ENCODE results near the gene CRTC1. TPM values are rescaled to one million over a fixed set of nuclear protein-coding genes. Genes with fewer than 3 reads are reported as not detected.

CRTC1 gene
- total and polyA plus RNA-seq, 2 of the 13 experiments (the other 11 are each of a cell fraction or from before 2014, with no cell fraction given): 2.0 to 2.7 TPM

DNA sequence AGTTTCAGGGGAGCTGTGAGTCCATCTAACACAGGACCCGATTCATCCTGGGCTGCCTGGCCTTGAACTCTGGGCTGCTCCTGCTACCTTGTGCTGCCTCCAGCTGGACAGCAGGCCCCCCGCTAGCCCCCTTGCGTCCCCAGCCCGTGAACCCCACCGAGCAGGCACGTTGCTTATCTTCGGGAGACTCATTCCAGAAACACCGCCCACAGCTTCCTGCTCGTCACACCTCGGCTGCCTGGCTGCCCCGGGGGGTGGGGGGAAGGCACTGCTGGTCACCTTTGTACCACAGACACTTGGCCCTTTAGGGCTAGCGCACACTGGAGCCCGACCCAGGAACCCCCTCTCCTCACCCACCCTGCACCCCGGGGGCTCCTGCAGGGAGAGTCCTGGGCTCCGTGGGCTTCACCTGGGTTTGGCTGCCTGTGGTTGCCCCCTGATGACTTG, 48.1 kb downstream of the CRTC1 start (continued):
- no peak for TF ChIP-seq STAT5B (CRISPR knock-in tag; IDR thresholded peaks at IDR 0.05)
- TF ChIP-seq ZNF557 (CRISPR knock-in tag; IDR thresholded peaks at IDR 0.05): no peak
- TF ChIP-seq JUND (CRISPR knock-in tag; IDR thresholded peaks at IDR 0.05): peak; percentile 46; the same call in 1 of the 2 replicates
- TF ChIP-seq, protein P1, sequence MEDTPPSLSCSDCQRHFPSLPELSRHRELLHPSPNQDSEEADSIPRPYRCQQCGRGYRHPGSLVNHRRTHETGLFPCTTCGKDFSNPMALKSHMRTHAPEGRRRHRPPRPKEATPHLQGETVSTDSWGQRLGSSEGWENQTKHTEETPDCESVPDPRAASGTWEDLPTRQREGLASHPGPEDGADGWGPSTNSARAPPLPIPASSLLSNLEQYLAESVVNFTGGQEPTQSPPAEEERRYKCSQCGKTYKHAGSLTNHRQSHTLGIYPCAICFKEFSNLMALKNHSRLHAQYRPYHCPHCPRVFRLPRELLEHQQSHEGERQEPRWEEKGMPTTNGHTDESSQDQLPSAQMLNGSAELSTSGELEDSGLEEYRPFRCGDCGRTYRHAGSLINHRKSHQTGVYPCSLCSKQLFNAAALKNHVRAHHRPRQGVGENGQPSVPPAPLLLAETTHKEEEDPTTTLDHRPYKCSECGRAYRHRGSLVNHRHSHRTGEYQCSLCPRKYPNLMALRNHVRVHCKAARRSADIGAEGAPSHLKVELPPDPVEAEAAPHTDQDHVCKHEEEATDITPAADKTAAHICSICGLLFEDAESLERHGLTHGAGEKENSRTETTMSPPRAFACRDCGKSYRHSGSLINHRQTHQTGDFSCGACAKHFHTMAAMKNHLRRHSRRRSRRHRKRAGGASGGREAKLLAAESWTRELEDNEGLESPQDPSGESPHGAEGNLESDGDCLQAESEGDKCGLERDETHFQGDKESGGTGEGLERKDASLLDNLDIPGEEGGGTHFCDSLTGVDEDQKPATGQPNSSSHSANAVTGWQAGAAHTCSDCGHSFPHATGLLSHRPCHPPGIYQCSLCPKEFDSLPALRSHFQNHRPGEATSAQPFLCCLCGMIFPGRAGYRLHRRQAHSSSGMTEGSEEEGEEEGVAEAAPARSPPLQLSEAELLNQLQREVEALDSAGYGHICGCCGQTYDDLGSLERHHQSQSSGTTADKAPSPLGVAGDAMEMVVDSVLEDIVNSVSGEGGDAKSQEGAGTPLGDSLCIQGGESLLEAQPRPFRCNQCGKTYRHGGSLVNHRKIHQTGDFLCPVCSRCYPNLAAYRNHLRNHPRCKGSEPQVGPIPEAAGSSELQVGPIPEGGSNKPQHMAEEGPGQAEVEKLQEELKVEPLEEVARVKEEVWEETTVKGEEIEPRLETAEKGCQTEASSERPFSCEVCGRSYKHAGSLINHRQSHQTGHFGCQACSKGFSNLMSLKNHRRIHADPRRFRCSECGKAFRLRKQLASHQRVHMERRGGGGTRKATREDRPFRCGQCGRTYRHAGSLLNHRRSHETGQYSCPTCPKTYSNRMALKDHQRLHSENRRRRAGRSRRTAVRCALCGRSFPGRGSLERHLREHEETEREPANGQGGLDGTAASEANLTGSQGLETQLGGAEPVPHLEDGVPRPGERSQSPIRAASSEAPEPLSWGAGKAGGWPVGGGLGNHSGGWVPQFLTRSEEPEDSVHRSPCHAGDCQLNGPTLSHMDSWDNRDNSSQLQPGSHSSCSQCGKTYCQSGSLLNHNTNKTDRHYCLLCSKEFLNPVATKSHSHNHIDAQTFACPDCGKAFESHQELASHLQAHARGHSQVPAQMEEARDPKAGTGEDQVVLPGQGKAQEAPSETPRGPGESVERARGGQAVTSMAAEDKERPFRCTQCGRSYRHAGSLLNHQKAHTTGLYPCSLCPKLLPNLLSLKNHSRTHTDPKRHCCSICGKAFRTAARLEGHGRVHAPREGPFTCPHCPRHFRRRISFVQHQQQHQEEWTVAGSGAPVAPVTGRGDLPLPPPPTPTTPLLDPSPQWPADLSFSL (CRISPR knock-in tag; IDR thresholded peaks at IDR 0.05): no peak; the same call in 1 of the 2 replicates
- no peak for TF ChIP-seq PAX8 (CRISPR knock-in tag; IDR thresholded peaks at IDR 0.05; ENCODE audit: borderline replicate concordance)
- TF ChIP-seq ZNF451 (CRISPR knock-in tag; IDR thresholded peaks at IDR 0.05): 0 out of 2 replicates have a peak, but pooled peaks have one; percentile 31
- no peak for TF ChIP-seq ATF1 (CRISPR knock-in tag; IDR thresholded peaks at IDR 0.05)
- TF ChIP-seq, protein P2, sequence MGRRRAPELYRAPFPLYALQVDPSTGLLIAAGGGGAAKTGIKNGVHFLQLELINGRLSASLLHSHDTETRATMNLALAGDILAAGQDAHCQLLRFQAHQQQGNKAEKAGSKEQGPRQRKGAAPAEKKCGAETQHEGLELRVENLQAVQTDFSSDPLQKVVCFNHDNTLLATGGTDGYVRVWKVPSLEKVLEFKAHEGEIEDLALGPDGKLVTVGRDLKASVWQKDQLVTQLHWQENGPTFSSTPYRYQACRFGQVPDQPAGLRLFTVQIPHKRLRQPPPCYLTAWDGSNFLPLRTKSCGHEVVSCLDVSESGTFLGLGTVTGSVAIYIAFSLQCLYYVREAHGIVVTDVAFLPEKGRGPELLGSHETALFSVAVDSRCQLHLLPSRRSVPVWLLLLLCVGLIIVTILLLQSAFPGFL (CRISPR knock-in tag; IDR thresholded peaks at IDR 0.05): no peak
- TF ChIP-seq, protein P3, sequence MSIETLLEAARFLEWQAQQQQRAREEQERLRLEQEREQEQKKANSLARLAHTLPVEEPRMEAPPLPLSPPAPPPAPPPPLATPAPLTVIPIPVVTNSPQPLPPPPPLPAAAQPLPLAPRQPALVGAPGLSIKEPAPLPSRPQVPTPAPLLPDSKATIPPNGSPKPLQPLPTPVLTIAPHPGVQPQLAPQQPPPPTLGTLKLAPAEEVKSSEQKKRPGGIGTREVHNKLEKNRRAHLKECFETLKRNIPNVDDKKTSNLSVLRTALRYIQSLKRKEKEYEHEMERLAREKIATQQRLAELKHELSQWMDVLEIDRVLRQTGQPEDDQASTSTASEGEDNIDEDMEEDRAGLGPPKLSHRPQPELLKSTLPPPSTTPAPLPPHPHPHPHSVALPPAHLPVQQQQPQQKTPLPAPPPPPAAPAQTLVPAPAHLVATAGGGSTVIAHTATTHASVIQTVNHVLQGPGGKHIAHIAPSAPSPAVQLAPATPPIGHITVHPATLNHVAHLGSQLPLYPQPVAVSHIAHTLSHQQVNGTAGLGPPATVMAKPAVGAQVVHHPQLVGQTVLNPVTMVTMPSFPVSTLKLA (IDR thresholded peaks at IDR 0.05): no peak
- no peak for TF ChIP-seq ZNF496 (CRISPR knock-in tag; IDR thresholded peaks at IDR 0.05; ENCODE audit: insufficient replicate concordance)
- no peak for TF ChIP-seq CENPX (CRISPR knock-in tag; IDR thresholded peaks at IDR 0.05)
- TF ChIP-seq, protein P4, sequence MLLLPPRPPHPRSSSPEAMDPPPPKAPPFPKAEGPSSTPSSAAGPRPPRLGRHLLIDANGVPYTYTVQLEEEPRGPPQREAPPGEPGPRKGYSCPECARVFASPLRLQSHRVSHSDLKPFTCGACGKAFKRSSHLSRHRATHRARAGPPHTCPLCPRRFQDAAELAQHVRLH (CRISPR knock-in tag; IDR thresholded peaks at IDR 0.05; ENCODE audit: borderline replicate concordance, low read depth): 0 out of 2 replicates have a peak, but pooled peaks have one; percentile 21
- TF ChIP-seq MYC (CRISPR knock-in tag; IDR thresholded peaks at IDR 0.05; ENCODE audit: borderline replicate concordance): peak; percentile 61; the same call in 1 of the 2 replicates
- TF ChIP-seq NCOR1 (IDR thresholded peaks at IDR 0.05; ENCODE audit: borderline replicate concordance, low read length): 0 out of 2 replicates have a peak, but pooled peaks have one; percentile 33
- TF ChIP-seq, protein P5, sequence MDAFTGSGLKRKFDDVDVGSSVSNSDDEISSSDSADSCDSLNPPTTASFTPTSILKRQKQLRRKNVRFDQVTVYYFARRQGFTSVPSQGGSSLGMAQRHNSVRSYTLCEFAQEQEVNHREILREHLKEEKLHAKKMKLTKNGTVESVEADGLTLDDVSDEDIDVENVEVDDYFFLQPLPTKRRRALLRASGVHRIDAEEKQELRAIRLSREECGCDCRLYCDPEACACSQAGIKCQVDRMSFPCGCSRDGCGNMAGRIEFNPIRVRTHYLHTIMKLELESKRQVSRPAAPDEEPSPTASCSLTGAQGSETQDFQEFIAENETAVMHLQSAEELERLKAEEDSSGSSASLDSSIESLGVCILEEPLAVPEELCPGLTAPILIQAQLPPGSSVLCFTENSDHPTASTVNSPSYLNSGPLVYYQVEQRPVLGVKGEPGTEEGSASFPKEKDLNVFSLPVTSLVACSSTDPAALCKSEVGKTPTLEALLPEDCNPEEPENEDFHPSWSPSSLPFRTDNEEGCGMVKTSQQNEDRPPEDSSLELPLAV (CRISPR knock-in tag; conservative IDR thresholded peaks at IDR 0.05; ENCODE audit: low read depth): no peak
- TF ChIP-seq ZNF773 (CRISPR knock-in tag; IDR thresholded peaks at IDR 0.05; ENCODE audit: borderline replicate concordance): no peak

All from HepG2 (cell line).